NCI-H146 (cell line): ENCODE results near the gene MCRIP2.
"Not testable (repeated sequence)": the region's sequence is repeated elsewhere in the genome, so short reads cannot be mapped to it uniquely, and the experiment has no call there.

ENCODE experiments used
- DNase-seq: peaks from one replicate; lab custom pipeline; 2025; lab: John Stamatoyannopoulos, UW

Gene MCRIP2

DNA sequence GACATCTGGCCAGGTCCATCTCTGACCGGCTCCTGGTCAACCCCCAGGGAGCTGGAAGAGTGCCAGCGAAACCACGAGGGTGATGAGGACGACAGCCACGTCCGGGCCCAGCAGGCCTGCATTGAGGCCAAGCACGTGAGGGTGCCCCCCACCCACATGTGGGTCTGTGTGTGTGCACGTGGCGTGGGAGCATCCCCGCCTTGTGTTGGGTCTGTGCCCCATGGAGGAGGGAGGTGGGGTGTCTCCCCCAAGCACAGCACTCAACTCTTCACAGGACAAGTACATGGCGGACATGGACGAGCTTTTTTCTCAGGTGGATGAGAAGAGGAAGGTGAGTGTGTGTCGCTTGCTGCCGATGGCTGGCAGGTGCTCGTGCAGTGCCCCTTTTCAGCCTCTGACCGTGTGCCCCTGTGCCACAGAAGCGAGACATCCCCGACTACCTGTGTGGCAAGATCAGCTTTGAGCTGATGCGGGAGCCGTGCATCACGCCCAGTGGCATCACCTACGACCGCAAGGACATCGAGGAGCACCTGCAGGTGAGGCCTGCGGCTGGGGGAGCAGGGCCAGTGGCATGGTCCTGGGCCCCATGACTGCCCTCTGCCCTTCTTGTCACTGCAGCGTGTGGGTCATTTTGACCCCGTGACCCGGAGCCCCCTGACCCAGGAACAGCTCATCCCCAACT, 40.3 kb downstream of the MCRIP2 start:
- DNase-seq, result peak; percentile 16

DNA sequence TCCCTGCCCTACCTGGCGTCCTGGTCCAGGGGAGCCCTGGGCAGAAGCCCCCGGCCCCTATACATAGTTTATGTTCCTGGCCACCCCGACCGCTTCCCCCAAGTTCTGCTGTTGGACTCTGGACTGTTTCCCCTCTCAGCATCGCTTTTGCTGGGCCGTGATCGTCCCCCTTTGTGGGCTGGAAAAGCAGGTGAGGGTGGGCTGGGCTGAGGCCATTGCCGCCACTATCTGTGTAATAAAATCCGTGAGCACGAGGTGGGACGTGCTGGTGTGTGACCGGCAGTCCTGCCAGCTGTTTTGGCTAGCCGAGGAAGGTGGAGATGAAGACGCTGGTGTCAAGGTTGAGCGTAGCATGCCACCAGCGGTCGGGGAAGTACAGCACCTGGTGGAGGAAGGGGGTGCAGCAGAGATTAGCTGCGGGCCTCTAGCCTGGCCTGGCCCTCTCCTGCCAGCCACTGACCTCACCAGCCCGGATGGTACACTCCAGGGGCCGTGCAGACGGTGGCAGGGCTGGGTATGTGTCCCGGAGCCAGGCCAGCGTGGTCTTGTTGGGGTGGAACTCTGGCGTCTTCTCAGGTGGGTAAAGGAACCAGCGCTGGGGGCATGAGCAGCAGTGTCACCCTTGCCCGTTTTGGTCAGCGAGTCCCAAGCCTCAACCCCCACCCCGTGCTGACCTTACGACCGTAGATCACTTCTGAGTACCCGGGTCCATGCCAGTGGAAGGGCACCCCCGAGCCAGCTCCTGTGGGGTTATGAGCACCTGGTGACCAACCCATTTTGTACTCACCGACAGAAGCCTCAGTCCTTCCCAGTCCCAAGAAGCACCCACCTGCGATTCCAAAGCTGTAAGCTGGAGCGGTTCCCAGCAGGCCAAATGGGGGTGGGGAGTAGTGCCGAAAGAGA, 41.1 kb downstream of the MCRIP2 start:
- DNase-seq, result no peak

DNA sequence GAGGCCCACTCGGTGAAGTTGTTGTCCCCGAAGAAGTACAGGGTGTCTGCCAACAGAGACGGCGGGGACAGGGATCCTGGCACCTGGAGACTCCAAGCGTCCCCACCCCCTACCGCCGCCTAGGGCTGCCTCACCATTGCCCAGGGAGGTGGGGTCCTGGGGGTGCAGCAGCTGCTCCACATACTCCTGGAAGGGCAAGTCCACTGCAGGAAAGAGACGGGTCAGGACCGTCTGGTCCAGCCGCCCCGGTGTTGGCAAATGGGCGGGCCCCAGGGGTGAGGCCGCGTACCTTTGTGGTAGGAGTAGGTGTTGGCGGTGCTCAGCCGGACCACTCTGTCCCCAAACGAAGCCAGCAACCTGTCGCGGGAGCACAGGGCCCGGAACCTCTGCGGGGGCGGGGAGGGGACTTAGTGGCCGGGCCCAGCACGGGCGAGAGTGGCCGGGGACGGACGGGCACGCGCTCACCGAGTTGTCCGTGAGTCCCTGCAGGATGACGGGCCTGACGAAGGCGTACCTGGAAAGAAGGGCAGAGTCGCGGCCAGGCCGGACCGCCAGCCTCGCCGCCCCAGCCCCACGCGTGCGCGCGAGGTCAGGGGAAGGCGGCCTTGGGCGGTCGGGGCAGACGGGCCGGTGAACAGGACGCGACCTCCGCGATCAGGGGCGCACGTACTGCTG, 41.9 kb downstream of the MCRIP2 start:
- DNase-seq, result no peak

DNA sequence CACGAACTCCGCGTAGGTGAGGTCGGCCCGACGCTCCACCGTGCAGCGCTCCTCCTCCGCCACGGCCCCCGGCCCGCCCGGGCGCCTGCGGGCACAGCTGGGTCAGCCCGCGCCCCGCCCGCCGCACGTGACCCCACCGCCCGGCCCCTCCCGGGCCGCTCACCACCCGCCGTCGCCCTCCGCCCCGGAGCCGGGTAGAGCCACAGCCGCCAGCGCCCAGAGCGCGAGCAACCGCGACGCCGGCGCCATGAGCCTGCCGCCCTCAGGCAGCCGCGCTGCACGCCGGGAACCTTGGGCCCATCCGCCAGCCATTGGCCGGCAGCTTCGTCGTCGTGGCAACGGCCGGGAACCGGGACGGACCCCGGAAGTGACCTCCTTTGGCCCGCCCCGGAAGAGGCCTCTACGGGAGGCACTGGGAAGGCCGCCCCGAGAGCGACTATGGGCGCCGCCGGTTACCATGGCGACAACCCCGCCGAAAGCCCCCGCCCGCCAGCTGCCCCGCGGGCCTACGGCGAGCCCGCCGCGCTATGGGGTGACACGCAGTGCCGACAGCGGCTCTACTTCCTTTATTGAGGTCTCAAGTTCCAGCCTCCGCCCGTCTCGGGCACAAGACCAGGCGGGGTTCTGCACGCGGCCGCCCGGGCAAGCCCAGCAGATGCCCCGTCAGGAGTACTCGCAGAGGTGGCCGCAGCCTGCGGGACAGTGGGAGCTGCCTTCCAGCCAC, 42.6 kb downstream of the MCRIP2 start, which contains the start of gene JMJD8:
Gene JMJD8 (minus strand): TSS at position 264 of the 724 bp plus-strand sequence. CDS start 15 bp downstream, at position 249.
- peak; percentile 98 for DNase-seq

DNA sequence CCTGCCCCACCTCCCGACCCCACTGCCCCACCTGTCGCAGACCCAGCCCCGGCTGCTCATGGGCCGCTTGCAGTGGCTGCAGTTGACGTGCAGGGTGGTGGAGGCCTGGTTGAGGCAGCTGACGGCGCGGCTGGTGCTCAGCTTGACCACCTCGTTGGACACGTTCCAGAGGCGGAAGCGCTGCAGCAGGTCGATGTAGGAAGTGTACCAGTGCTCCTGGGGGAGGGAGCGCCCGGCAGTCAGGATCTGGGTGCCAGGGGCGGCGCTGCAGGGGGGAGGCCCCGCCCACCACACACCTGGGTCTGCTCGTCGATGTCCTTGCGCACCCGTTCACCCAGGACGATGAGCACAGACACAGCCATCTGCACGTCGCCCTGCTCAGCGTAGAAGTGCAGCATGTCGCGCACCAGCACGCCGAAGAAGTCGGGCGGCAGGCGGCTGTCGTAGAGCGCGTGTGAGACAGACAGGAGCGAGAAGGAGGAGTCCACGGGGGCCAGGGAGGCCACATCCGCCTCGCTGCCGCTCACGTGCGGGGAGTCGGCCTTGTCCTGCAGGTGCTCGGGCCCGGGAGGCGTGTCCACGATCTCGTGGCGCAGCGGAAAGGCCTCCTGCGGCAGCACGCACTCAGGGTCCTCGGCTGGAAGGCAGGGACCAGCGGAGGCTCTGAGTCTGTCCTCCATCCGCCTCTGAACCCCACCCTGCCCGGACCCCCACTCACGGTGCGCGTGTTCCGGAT, 43.5 kb downstream of the MCRIP2 start:
- peak; percentile 46 for DNase-seq

DNA sequence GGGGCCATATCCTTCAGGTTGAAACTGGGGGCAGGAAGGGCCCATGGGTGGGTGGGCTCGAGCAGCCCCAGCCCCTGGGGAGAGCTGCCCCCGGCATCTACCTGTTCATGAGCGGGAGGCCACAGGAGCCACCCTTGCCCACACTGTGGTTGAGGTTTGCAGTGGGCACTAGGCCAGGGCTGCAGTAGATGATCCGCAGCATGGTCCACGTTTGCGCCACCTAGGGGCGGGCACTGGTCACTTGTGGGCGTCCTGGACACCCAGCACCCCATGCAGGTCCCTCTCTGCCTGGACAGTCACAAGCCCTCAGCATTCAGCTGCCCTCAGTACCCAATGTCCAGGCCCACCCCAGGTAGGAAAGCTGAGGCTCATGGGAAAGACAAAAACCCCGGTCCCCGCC, 44.3 kb downstream of the MCRIP2 start:
- peak; percentile 48 for DNase-seq

DNA sequence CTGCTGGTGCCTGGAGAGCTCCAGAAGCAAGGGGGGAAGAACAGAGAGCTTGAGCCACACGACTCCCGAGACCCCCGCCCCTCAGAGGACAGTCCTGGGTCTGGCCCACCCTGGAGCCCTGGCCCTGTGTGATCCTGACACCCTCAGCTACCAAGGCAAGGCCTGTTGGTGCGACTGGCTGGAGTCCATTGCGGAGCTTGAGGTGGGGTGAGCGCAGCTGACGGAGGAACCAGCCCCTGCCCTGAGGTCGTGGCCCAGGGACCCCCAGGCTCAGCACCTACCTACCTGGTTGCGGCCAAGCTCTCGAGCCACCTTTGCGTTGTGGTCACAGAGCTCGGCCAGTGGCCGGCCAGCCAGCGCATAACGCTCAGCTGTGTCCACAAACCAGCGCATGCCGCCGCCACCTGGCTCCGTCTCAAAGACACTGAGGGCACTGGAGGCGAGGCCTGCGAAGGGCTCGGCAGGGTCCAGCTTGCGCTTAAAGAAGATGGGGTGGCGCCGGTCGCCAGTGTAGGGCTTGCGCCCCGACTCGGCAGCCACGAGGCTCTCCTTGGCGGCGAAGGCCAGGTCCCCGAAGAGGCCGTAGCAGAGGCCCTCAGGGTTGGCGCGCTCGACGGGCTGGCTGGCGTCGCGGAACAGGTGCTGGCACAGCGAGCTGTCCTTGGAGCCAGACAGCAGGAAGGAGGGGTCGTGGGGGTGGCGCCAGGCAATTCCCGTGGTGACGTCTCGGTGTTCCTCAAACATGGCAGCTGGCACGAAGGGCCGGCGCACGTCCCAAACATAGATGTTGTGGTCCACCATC, 45.0 kb downstream of the MCRIP2 start:
- DNase-seq, result no peak

DNA sequence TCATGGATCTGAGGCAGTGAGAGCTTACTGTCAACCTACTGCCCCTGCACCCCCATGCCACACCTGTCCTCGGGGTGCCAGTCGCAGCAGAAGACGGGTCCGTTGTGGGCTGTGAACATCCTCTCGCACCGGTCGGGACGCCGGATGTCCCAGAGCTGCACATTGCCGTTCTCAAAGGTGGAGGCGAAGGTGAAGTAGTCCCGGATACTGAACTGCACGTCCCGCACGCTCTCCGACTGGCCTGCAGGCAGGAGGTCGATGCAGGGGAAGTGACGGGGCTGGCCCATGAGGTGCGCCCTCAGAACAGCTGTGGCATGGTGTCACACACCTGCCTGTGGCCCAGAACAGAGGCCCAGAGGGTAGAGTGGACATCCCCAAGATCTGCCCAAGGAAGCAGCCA, 45.9 kb downstream of the MCRIP2 start:
- no peak for DNase-seq

DNA sequence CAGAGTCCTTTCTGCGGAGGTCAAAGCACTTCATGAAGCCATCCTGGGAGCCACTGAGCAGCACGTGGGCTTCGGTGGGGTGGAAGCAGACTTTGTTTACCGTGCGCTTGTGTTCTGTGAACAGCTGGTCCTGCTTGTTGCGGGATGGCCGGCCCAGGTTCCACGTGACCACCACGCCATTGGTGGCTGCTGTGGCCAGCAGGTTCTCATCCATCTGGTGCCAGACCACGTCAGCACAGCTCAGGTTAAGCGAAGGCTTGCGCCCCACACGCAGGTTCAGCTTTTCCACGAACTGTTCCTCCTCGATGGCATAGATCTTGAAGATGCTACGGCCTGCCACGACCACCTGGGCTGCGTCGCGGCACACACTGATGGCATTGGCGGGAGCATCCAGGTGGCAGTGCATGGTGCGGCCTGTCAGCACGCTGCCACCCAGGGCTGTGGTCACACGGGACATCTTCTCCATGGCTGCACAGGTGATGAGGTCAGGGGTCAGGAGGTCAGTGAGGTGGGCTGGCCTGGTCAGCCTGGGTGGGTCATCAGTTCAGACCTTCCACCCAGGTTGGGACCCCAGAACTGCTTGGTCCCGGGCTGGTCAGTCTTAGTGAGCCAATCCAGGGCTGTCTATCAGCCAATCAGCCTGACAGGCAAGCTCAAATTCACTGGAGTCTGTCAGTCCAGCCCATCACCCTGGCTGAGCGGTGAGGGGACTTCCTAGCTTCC, 47.7 kb downstream of the MCRIP2 start:
- no peak for DNase-seq

DNA sequence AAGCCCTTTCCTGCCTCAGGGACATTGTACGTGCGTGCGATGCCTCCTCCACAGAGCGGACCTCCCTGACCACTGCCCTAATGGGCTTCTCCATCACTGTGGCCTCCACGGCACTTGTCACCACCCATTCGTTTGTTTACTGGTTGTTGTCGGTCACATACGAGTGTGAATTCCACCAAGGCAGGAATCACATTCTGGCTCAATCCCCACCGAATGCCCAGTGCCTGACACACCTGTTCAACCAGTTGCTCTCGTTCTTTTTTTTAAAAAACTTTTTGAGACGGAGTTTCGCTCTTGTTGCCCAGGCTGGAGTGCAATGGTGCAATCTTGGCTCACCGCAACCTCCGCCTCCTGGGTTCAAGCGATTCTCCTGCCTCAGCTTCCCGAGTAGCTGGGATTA, 49.6 kb downstream of the MCRIP2 start:
- DNase-seq, result not testable (repeated sequence)

DNA sequence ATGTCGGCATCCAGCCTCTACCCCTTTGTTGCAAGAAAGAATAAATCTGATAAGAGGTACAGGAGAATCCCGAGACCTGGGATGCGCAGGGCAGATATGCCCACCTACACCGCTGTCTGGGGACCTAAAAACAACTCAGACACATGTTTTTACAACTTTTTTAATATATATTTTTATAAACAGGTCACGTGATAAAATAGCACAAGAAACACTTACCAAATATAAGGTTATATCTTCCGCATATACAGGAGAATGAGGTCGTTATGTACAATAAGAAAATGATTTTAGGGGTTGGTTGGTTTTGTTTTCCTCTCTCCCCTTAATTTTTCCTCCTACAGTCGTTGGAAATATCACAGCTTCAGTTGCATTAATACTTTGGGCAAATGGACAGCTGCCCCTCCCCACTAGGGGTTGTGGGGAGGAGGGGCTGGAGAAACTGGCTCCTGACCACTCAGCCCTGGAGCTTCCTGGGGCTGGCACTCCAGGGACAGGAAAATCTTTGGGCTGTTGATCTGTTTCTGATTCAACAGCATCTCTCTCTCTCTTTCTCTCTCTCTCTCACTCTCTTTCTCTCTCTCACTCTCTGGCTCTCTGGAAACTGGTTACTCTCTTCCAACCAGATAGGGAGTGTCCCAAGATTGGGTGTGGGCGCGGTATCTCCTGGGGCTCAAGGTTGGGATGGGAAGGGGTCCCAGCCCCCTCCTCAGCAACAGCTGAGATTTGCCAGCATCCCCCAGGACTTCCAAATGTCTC, 50.9 kb downstream of the MCRIP2 start:
- no peak for DNase-seq

DNA sequence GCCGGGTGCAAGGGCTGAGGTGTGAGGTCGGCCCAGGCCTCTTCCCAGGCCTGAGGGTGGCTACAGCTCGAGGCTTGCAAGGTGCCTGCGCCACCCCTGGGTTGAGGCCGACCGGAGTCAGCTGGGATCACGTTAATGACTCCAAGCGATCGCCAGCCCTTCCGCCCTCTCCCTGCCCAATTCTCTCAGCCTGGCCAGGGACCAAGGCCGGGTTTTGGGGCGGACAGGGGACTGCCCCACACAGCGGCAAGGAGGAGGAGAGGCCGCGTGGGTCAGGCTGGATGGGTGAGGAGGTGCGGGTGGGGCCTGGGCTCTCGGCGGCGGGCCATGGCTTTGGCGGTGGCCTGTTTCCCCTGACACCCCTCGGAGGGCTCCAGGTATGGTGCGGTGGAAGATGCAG, 51.7 kb downstream of the MCRIP2 start:
- no peak for DNase-seq

DNA sequence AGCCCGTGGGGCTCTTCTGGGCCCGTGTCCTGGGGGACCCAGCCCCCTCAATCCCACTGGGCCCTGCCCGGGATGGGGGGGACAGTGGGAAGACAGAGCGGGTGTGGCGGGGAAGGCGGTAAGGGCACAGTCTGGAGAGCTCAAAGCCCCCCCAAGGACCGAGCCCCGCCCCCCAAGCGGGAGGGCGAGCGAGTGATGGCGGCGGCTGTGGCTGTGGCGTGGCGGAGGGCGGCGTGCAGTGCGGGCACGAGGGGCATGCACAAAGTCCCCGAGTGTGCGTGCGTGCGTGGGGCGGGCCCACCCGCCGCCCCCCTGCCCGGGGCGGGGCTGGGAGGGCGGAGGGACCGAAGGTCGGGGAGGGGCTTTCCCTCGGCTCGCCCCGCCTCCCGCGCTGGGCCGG, 52.1 kb downstream of the MCRIP2 start:
- DNase-seq, result no peak

DNA sequence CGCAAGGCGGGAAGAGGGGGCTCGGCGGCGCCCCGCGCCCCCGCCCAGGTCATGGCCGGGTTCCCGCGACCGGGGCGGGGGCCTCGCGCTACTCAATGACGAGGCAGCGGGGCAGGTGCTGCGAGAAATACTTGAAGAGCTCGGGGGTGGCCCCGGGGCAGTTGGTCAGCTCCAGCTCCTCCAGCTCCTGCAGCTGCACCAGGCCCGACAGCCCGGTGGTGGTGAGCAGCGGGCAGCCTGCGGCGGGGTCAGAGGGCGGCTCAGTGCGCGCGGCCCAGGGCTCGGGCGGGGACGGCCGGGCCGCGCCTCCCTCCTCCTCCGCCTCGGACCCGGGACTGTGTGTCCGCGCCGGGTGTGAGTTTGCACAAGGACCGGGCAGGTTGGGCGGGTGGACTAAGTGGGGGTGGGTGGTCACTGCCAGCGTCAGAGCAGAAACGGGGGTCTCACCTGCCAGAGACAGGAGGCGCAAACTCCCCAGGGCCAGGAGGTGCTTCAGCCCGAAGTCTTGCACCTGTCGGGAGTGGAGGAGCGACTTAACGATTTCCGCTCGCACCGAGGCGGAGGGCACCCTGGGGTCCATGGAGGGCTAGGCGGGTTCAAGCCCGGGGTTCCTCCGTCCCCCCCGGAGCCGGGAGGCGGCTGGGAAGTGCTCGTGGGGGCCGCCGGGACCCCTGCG, 52.7 kb downstream of the MCRIP2 start:
- no peak for DNase-seq

DNA sequence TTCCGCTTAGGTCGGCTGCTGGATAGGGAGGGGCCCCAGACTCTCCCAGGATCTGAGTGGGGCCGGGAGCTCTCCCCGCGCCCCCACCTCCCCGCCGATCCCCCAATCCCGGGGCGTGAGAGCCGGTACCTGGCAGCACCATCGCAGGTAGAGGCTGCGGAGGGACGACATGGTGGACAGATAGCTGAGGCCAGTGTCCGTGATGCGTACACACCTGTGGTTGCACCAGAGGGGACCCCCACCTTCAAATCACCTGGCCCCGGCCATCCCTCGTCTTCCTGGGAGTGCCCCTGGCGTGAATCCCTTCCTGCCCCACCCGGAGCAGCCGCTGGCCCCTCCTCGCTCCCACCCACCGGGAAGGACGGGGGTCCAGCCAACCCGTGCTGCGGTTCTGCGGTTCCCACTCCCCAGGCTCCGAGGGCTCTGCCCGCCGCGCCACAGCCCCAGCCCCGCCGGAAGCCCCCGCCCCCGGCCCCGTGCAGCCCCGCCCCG, 53.3 kb downstream of the MCRIP2 start:
- no peak for DNase-seq

DNA sequence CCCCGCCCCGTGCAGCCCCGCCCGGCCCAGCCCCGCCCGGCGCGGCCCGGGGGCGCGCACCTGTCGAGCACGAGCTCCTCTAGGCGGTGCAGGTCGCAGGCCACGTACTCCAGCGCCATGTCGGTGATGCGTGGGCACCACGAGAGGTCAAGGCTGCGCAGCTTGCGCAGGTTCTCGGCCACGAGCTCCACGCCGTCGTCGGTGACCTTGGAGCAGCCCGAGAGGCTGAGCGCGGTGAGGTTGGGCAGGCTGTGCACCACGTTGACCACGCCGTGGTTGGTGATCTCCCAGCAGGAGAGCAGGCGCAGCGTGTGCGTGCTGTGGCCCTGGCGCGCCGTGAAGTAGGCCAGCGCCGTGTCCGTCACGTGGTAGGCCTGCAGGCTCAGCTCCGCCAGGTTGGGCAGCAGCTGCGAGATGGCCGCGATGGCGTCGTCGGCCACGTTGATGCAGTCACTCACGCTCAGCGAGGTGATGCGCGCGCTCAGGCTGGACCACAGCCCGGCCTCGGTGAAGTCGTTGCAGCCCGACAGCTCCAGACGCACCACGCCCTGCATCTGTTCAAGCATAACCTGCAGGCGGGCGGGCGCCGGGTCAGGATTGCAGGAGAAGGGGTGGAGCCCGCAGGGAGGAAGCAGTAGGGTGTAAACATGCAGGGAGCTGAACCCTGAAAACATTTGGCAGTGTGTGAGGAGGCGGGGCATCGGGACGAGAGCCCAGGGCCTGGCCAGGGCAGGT, 53.9 kb downstream of the MCRIP2 start:
- peak; percentile 66 for DNase-seq
